ENCODE data around the gene PRKD1. TPM values are rescaled to one million over a fixed set of nuclear protein-coding genes. Genes with fewer than 3 reads are reported as not detected.

PRKD1 gene
- polyA plus RNA-seq, 1 of the 3 experiments (the other 2 are of a cell fraction): 0.07 TPM

DNA sequence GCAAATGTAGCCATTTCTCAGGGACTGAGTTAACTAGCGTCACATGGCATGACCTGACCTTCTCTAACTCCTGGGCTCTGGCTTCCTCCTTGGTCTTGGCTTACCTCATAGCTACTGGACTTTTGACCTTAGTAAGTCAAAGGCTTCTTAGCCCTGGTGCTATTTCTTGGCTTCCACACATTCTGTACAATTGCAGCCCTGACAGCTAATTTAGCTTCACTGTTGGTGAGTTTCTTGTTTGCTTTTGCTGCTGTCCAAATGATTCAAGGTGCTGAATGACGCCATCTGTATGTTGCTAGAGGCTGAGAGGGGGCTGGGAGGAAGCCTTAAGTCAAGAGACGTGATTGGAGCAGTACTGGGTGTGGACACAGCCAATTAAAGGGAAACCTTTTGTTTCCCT is 202.7 kb downstream of the PRKD1 start:
- no peak overlapping the region for H3K9ac ChIP-seq
- H3K27ac ChIP-seq (ENCODE audit: low read depth in 2 of 2, low read length in 1 of 2): no peak overlapping the region
- no peaks in the 10 kb centered on the region for H3K27me3 ChIP-seq (ENCODE audit: insufficient read depth)
- no peaks in the 10 kb centered on the region for H3K9me2 ChIP-seq
- no peaks in the 10 kb centered on the region for H3K36me3 ChIP-seq (replicated peaks in 1 of 2; ENCODE audit: control insufficient read depth in 1 of 2, insufficient read depth in 2 of 2, low read length in 1 of 2)
- POLR2A ChIA-PET: no interaction called here
- H3K4me1 ChIP-seq (ENCODE audit: control insufficient read depth in 1 of 2, insufficient read depth in 2 of 2, low read depth in 1 of 2, low read length in 1 of 2): no peaks in the 10 kb centered on the region
- no peak for DNase-seq
- no peak overlapping the region for H2AFZ ChIP-seq (ENCODE audit: low read depth)
- H3F3A ChIP-seq (replicated peaks; ENCODE audit: insufficient read depth): no peaks in the 10 kb centered on the region
- 0% methylated on average over 3 of the region's 3 CpGs for WGBS (ENCODE audit: low lambda C conversion rate)
- H3K4me2 ChIP-seq: no peak overlapping the region
- CTCF ChIA-PET: no interaction called here
- H4K20me1 ChIP-seq (ENCODE audit: insufficient read depth): no peaks in the 10 kb centered on the region
- TF ChIP-seq, protein P1, sequence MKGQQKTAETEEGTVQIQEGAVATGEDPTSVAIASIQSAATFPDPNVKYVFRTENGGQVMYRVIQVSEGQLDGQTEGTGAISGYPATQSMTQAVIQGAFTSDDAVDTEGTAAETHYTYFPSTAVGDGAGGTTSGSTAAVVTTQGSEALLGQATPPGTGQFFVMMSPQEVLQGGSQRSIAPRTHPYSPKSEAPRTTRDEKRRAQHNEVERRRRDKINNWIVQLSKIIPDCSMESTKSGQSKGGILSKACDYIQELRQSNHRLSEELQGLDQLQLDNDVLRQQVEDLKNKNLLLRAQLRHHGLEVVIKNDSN (IDR thresholded peaks at IDR 0.05; ENCODE audit: borderline replicate concordance, low read depth): no peak
- TF ChIP-seq, protein P2, sequence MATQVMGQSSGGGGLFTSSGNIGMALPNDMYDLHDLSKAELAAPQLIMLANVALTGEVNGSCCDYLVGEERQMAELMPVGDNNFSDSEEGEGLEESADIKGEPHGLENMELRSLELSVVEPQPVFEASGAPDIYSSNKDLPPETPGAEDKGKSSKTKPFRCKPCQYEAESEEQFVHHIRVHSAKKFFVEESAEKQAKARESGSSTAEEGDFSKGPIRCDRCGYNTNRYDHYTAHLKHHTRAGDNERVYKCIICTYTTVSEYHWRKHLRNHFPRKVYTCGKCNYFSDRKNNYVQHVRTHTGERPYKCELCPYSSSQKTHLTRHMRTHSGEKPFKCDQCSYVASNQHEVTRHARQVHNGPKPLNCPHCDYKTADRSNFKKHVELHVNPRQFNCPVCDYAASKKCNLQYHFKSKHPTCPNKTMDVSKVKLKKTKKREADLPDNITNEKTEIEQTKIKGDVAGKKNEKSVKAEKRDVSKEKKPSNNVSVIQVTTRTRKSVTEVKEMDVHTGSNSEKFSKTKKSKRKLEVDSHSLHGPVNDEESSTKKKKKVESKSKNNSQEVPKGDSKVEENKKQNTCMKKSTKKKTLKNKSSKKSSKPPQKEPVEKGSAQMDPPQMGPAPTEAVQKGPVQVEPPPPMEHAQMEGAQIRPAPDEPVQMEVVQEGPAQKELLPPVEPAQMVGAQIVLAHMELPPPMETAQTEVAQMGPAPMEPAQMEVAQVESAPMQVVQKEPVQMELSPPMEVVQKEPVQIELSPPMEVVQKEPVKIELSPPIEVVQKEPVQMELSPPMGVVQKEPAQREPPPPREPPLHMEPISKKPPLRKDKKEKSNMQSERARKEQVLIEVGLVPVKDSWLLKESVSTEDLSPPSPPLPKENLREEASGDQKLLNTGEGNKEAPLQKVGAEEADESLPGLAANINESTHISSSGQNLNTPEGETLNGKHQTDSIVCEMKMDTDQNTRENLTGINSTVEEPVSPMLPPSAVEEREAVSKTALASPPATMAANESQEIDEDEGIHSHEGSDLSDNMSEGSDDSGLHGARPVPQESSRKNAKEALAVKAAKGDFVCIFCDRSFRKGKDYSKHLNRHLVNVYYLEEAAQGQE (IDR thresholded peaks at IDR 0.05; ENCODE audit: low read depth, low read length): peak; percentile 85
- H3K4me3 ChIP-seq (ENCODE audit: low read depth in 2 of 2, low read length in 1 of 2): no peak overlapping the region
- H3K9me3 ChIP-seq: no peaks in the 10 kb centered on the region
- H3K79me2 ChIP-seq (ENCODE audit: insufficient read depth): no peaks in the 10 kb centered on the region

DNA sequence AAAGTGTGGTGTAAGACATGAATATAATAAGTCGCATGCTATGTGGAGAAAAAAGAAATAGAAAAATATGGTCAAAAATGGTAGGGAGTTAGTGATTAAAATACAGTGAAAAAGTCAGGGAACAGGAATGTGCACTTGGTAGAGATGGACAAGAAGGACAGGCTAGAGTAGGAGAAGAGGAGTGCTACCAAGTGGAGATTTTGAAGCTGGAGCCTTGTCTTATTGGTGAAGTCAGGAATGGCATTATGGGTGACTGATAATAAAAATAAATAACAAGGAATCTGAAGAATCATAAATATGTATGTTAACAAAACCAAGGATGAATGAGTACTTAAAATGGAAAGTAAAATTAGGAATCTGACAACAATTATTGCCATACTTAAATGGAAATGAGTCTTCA is 204.8 kb downstream of the PRKD1 start:
- POLR2A ChIA-PET: no interaction called here
- no peak overlapping the region for H3K9ac ChIP-seq
- H3K4me2 ChIP-seq: no peak overlapping the region
- WGBS (ENCODE audit: low lambda C conversion rate): 7% methylated on average over 1 of the region's 1 CpG
- H3K27me3 ChIP-seq (ENCODE audit: insufficient read depth): no peaks in the 10 kb centered on the region
- H3F3A ChIP-seq (replicated peaks; ENCODE audit: insufficient read depth): no peaks in the 10 kb centered on the region
- no peaks in the 10 kb centered on the region for H3K36me3 ChIP-seq (replicated peaks in 1 of 2; ENCODE audit: control insufficient read depth in 1 of 2, insufficient read depth in 2 of 2, low read length in 1 of 2)
- no peaks in the 10 kb centered on the region for H4K20me1 ChIP-seq (ENCODE audit: insufficient read depth)
- H3K4me3 ChIP-seq (ENCODE audit: low read depth in 2 of 2, low read length in 1 of 2): no peak overlapping the region
- no peaks in the 10 kb centered on the region for H3K4me1 ChIP-seq (ENCODE audit: control insufficient read depth in 1 of 2, insufficient read depth in 2 of 2, low read depth in 1 of 2, low read length in 1 of 2)
- CTCF ChIA-PET: no interaction called here
- no peak overlapping the region for H2AFZ ChIP-seq (ENCODE audit: low read depth)
- H3K9me3 ChIP-seq: no peaks in the 10 kb centered on the region
- no peaks in the 10 kb centered on the region for H3K79me2 ChIP-seq (ENCODE audit: insufficient read depth)
- no peak for DNase-seq
- H3K9me2 ChIP-seq: no peaks in the 10 kb centered on the region
- H3K27ac ChIP-seq (ENCODE audit: low read depth in 2 of 2, low read length in 1 of 2): no peak overlapping the region
- TF ChIP-seq MXI1 (IDR thresholded peaks at IDR 0.05; ENCODE audit: low read depth, low read length) (no peak), NFIC (IDR thresholded peaks at IDR 0.05; ENCODE audit: borderline replicate concordance) (no peak), SIN3A (IDR thresholded peaks at IDR 0.05; ENCODE audit: borderline replicate concordance, low read depth, low read length) (no peak), EZH2phosphoT487 (IDR thresholded peaks at IDR 0.05; ENCODE audit: borderline replicate concordance, low read depth) (no peak), ELF1 (IDR thresholded peaks at IDR 0.05) (no peak), TCF12 (IDR thresholded peaks at IDR 0.05) (no peak), FOXM1 (IDR thresholded peaks at IDR 0.05; ENCODE audit: low read depth) (no peak), TAF1 (IDR thresholded peaks at IDR 0.05; ENCODE audit: borderline replicate concordance, low read depth, low read length) (no peak), RFX5 (IDR thresholded peaks at IDR 0.05; ENCODE audit: low read length) (no peak), GATA2 (CRISPR knock-in tag; IDR thresholded peaks at IDR 0.05) (no peak), CHD2 (IDR thresholded peaks at IDR 0.05; ENCODE audit: low read length, partially characterized antibody) (no peak), RAD21 (IDR thresholded peaks at IDR 0.05; ENCODE audit: low read length) (no peak), EP300 (IDR thresholded peaks at IDR 0.05; ENCODE audit: borderline replicate concordance in 1 of 2, low read depth in 1 of 2, low read length in 1 of 2) (no peak), MEF2A (IDR thresholded peaks at IDR 0.05; ENCODE audit: borderline replicate concordance, low read depth) (no peak)
- TF ChIP-seq, protein P3, sequence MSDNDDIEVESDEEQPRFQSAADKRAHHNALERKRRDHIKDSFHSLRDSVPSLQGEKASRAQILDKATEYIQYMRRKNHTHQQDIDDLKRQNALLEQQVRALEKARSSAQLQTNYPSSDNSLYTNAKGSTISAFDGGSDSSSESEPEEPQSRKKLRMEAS (IDR thresholded peaks at IDR 0.05; ENCODE audit: low read depth): no peak
- TF ChIP-seq, protein P4, sequence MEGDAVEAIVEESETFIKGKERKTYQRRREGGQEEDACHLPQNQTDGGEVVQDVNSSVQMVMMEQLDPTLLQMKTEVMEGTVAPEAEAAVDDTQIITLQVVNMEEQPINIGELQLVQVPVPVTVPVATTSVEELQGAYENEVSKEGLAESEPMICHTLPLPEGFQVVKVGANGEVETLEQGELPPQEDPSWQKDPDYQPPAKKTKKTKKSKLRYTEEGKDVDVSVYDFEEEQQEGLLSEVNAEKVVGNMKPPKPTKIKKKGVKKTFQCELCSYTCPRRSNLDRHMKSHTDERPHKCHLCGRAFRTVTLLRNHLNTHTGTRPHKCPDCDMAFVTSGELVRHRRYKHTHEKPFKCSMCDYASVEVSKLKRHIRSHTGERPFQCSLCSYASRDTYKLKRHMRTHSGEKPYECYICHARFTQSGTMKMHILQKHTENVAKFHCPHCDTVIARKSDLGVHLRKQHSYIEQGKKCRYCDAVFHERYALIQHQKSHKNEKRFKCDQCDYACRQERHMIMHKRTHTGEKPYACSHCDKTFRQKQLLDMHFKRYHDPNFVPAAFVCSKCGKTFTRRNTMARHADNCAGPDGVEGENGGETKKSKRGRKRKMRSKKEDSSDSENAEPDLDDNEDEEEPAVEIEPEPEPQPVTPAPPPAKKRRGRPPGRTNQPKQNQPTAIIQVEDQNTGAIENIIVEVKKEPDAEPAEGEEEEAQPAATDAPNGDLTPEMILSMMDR (IDR thresholded peaks at IDR 0.05): no peak
- TF ChIP-seq, protein P1 (IDR thresholded peaks at IDR 0.05; ENCODE audit: borderline replicate concordance, low read depth): no peak

All from SK-N-SH (cell line).